T-helper 22 cell (primary cell): ENCODE measurements around the gene CTSV.
A peak's percentile ranks its signal among the peaks of the same experiment; 100 is the strongest.
"Not testable (repeated sequence)": the region's sequence is repeated elsewhere in the genome, so short reads cannot be mapped to it uniquely, and the experiment has no call there.

Experiments
- DNase-seq: peaks from one replicate; pipeline ENCODE4 v3.0.0-alpha.2; 2020; ENCODE audit warnings: low read depth

Gene CTSV

DNA sequence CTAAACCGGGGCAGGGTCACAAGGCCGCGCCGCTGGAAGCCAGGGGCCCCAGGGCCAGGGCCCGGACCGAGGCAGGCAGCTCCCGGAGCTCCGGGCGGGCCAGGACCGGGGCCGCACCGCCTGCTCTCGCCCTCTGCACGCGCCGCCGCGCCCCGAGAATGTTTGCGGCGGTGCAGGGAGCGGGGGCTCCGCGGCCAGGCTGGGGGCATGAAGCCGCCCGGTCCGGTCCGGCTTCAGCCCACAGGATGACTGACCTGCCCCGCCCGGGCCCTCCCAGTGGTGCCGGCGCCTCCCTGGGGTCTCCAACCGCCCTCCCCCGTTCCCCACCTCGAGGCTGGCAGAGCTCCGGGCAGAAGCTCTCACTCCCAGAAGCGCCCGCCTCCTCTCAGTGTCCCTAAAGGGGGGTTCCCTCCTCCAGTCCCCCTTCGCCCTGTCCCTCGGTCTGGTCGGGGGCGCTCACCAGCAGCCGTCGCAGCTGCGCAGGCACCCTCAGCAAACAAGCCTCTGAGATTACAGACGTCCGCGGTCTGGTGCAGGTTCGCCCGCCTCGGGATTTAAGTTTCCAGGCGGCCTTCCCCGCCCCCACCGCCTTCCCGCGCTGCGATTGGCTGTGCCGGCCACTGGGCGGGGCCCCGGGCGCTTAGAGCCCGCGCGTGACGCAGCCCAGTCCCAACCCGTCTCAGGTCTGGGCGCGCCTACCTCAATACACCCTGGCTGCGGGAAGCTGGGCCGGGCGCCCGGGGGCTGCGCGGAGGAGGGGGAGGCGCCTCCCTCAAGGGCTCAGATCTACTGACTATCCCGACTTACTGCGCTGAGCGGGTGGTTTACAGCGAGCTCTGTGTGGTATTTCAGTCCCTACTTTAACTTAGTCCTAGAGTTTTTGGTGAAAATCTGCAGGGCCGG, at the start of gene CTSV:
Gene CTSV, minus strand, starts transcription at position 532 of the 903 bp plus-strand sequence. CDS start 1,099 bp downstream, outside the sequence.
- DNase-seq = peak; percentile 46

DNA sequence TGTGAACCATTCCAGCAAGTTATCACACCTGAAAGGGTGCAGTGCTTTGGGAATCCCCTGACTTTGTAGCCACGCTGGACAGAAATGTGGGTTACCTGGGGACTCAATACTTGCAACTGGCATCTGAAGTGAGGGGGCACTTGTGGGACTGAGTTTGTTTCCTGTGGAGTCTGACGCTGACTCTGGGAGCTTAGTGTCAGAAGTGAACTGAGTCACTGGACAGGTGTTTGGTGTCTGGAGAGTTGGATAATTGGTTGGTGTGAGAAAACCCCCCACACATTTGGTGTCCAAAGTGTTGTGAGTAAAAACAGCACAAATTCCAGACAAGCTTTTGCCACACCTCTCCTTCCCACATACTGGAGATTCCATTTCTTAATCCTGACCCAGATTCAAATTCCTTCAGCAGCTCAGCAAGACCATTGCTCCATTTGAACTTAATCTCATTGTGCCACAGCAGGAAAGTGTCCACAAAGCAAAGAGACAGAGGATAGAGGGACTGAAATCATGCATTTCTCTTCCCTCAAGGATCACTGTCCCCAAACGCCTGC, 48.8 kb upstream of the CTSV start:
- DNase-seq = not testable (repeated sequence)

DNA sequence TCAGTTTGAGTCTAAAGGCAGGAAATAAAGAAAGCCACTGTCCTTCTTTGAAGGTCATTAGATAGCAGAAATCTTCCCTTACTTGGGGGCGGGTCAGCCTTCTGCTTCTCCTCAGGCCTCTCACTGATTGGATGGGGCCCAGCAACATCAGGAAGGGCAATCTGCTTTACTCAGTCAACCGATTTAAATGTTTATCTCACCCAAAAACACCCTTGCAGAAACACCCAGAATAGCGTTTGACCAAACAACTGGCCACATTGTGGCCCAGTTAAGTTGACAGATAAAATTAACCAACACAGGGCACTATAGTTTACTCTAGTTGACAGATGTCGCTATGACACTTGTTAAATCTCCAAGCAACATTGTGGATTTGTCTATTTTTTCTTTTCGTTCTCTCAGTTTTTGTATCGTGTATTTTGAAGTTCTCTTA, 45.6 kb upstream of the CTSV start:
- not testable (repeated sequence) for DNase-seq

DNA sequence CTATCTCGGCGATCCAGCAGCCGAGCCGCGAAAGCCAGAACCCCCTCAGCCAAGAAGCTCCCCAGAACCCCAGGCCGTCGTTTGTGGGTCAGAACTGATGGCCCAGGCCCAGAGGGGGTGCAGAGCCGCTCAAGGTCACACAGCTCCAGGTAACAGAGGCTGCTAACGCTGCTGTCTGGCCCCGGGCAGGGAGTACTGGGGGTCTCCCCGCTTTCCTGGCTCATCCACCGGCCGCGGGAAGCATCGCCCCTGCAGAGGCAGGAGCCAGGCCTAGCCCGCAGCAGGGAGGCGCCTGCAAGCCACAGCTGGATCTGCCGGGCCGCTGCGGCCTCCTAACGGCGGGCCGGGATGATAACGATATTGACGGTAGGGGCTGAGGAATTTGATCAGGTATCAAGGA, 39.4 kb upstream of the CTSV start:
- no peak for DNase-seq

DNA sequence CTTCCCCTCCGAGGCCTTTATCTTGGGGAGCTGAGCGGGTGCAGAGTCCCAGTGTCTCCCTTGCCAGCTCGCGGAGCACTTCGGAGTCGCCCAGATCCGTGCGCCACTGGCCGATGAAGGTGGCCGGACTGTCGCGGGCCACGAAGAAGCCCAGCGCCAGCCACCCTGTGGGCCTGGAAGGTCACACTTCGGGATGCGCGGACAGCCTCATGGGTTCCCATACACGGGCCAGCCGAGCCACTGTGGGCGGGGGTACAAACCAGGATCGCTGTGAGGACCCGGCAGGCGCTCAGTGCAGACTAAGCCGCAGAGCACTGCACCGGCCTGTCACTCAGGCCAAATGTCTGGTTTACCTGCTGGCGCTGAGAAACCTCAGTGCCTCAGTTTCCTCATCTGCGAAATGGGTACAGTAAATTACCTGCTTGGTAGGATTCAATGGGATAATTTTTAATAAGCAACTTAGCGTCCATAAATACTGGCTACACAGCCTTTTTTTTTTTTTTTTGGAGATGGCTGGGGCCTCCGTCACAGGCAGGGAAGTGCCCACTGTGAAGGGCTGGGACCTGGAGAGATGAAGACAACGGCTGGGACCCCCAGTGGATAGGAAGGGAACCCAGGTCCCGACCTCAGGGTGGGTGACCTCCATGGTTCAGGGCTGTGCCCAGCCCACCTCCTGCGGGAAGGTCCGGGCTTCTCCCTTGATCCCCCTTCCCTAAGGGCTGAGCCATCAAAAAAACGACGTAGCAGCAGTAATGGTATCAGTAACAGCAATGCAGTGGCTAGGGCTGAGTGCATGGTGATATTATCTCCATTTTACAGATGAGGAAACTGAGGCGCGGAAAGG, 38.7 kb upstream of the CTSV start:
- no peak for DNase-seq

DNA sequence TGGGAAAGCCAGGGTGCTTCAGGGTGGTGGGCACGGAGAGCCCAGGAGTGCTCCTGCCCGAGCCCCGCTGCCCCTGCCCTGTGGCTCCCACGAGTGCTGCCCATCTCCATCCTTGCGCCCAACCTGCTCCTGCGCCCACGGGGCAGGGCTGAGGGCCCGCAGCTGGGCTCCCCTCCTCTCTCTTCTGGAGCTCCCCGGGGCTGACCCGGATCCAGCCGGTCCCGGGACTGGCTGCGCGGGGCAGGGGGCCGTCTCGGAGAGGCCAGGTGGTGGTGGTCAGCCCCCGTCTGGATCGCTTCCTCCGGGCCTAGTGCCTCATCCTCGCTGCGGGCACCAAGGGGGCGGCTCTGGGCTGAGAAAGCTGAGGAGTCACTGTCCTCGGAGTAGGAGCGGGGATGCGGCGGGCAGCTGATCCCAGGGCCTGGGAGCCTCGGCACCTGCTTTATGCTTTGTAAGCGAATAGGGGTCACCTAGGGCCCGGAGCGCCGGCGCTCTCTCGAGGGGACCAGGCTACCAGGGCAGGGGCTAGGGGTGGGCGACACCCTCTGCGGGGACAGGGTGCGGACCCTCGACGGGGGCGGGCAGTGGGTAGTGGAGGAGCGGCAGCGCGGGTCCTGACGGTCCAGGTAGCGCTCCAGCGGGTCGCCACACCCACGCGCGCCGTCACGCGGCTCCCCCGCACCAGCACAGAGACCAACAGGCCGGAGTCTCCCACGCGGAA, 37.9 kb upstream of the CTSV start:
- not testable (repeated sequence) for DNase-seq

DNA sequence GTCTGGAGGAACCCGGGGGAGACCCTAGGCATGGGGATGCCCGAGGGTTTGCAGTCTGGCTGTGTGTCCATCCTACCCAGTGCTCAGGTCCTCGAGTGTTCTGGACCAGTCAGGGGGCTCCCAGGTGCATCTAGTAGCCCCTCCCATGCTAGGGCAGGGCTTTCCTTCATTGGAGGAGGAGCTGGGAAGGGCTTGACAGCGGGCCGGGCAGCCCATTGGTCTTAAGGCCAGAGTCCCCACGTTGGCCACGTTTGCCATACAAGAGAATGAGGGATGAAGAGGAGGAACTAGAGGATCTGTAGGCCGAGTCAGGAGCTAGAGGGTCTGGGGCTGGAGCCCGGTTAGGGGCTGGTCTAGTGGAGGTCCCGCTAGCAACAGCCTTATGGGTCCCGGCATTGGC, 37.3 kb upstream of the CTSV start:
- no peak for DNase-seq

DNA sequence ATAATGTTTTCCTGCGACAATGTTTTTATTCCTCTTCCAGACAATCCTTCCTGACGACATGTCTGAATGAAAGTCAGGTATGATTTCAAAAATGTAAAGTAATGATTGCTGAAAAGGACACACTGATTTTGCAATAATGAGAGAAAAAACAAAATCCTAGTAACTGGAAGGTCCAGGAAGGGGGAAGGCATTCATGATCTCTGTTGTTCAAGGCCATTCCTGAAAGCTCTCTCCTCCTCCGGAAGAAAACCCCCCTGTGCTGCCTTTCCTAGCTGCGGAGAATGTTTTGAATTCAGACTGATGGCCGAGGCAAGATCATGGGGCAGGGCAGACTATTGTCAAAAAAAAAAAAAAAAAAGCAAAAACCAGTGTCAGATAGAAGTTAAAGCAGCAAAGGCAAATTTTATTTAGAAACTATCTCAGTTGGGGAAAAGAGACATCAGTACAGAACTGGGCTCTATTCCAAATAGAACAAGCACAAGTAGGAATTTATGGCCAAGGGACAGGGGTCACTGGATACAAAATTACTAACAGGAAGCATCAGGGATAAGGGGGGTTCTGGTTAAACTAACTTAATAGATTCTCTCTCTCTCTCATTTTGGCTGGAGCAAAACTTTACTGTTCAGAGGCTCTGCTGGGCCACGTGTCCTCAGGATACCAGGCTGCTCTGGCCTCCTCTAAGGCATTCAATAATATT, 36.5 kb upstream of the CTSV start:
- DNase-seq = no peak

DNA sequence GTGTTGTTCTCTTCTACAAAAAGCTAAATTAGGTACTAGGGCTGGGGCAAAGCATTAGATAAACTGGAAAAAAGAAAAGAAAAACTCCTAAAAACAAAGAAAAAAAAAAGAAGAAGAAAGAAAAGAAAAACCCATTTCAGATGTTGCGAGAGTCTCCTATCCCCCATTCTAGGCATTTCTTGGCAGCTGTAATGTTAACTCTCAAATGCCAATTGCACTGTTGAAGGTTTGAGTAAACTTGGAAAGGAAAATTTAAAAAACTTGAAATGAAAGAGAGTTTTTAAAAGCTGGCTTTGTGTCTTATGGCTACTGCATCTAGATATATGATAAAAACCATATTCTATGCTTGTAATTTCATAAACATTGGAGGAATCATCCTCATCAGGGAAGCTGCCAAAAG, 34.6 kb upstream of the CTSV start:
- no peak for DNase-seq

DNA sequence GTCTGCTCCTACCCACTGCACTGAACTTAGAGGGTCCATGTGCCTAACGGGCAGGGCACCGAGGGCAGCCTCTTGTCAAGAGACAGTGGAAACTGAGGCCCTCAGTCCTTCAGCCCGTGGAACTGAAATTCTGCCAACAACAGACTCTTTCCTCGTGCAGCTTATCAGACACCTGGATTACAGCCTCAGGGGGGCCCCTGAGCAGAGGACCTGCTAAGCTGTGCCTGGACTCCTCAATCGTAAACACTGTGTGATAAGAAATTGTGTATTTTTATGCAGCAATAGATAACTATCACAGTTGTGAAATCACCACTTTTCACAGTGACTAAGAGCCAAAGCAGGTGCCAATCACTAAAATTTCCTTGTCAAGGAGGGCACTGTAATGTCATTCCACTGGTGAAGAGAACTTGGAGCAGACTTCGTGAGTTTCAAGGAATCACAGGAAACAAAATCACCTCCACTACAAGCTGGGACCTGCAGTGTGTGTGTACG, 33.4 kb upstream of the CTSV start:
- DNase-seq = no peak

DNA sequence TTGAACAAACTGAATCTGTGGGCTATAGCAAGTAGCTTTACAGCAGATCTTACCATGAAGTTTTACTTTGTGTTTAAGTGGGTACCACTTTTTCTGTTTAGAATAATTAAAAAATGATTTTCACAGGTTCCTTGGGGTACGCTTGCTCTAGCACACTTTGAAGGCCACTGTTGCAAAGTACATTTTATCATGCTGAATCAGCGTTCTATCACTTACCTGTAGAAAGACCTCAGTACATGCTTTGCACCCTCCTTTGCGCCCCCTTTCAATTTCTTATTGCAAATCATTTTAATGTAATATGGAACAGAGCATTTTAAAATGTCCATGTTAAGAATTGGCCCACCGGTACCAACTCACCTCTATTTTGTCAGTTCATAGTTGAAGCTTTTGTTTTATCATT, 31.4 kb upstream of the CTSV start:
- not testable (repeated sequence) for DNase-seq

DNA sequence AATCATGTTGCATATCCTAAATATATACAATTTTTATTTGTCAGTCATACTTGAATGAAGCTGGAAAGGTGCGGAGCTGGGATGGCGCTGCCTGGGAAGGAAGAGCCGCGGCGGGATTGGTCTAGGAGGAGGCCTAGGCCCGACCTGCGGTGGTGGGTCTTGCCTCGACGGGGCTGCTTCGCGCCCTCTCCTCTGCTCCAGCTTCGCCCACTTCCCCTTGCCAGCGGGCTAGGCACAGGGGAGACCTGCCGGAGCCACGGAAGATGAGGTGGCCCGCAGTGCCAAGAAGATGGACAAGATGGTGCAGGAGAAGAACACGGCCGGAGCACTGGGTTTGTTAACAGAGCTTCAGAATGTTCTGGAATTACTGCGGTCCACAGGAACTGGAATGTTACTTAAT, 28.5 kb upstream of the CTSV start:
- DNase-seq = no peak

DNA sequence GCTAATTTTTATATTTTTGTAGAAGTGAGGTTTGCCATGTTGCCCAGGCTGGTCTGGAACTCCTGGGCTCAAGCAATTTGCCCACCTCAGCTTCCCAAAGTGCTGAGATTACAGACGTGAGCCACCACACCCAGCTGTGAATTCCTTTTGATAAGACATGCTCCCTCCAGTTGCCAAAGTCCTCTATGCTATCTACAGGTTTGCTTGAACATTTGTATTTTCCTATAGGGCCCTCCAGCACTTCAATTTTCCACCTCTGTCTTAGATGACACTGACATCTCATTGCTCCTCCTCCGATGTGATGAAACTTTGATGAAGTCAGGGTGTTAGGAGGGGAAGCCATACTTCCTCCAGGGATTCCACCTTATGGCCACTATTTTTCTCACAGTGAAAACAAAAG, 25.2 kb upstream of the CTSV start:
- no peak for DNase-seq

DNA sequence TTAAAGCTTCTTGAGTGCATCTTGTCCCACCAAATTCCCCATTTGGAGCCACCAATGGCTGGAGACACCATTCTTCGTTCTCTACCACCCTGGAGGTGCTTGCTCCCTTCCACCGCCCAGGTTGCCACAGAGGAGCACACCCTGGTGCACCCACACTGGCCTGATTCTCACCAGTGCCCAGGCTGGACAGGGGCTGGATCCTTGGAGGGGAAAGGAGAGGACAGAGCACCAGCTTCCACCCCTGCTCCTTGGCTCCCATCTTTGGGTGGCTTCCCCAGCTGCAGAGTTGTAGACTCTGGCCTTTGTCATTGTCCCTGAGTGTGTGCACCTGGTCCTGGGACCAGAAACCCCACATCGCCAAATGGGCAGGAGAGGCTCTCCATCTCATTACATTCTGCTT, 21.9 kb upstream of the CTSV start:
- DNase-seq = no peak

DNA sequence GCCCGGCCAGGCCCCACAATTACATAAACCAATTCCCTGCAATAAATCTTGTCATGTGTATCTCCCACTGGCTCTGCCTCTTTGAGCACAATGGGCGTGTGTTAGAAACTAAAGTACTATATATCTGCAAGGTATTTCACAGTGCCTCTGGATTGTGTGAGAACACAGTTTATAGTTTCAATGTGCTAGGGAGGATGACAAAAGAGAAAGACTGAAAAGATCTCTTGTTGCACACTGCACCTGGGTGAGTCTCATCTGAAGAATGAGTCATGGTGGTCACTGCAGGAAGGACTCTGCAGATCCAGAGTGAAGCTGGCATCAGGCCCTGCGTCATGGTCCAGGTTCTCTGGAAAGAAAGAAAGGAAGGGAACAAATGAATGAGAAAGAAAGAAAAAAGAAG, 20.7 kb upstream of the CTSV start:
- no peak for DNase-seq

DNA sequence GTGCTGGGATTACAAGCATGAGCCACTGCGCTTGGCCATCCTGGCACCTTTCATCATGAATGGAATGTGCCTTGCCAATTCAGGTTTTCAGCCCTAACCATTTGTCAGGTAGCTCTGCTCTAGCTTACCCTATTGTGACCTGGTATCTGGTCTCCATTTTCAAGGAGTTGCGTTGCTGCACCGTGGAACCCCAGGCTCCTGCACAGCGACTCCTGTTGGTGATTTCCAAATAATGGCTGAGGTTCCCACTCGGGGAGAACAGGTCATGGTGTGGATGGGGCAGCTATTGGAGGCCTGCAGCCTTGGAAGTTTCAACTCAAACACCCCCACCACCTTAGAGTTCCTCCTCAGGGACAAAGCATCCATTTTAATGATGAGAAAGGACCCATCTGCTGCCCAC, 18.7 kb upstream of the CTSV start:
- DNase-seq = no peak

DNA sequence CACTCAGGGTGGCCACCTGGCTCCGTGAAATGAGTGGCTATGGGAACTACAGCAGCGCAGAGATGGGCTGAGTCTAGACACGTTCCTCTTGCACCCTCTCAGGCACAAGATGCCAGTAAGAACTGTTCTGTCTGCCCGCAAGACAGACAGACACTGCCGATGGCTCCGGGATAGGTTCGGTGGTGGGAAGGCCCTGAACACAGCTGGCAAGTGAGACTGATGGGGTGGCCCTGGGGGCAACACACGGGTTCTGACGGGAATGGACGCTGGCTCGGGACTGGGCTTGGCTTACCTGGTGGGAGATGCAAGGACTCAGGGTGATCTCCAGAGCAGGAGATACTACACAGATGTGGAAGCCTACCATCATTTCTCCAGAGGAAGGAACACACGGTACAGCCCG, 16.9 kb upstream of the CTSV start:
- not testable (repeated sequence) for DNase-seq

DNA sequence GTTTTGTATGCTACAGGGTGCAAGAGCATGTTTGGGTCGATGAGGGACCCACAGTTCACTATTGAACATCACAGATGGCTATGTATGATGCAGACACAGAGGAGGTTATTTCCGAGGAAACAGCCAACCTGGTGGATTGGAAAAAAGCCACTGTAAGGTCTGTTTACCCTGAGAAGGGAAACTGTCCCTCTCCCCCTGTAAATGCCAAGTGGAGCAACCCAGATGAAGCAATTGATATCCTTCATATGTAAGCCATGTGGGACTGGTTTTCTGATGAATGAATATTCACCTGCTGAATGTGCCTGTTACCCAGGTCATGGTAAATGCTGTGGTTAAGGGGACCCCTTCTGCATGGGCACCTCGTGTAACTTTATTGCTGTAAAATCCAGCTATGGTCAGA, 14.8 kb upstream of the CTSV start:
- no peak for DNase-seq

DNA sequence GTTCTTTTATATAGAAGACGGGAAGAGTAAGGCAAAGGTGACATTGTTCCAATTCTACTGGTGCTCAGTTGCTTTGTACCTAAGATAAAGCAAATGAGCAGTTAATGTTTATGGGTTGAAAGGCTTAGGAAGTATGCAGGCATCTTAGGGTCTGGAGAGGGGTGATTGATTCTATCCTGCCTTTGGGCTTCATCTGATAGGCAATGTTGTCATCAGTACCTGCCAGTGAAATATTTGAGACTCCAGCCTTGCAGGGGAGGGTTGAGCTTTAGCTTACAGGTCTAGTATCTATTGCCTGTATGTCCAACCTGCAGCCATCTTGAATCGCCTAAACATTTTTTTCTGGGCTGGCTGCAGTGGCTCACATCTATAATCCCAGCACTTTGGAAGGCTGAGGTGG, 13.8 kb upstream of the CTSV start:
- no peak for DNase-seq

DNA sequence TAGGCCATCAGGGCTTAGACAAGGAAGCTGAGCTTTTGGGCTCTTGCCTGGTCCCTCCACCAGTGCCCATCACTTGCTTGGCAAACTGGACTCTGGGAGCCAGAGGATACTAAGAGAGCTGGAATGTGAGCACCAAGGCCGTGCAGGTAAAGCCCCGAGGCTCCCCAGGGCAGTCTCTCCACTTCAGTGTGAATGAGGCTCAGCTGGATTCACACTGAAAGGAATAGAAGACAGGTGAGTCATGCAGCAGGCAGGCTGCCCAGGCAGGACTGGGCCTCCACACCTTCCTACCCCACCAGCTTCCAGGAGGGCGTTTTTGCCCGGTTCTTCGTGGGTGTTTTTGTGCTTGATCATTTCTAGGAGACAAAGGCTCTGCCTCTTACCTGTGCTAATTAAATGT, 7.3 kb upstream of the CTSV start:
- no peak for DNase-seq

DNA sequence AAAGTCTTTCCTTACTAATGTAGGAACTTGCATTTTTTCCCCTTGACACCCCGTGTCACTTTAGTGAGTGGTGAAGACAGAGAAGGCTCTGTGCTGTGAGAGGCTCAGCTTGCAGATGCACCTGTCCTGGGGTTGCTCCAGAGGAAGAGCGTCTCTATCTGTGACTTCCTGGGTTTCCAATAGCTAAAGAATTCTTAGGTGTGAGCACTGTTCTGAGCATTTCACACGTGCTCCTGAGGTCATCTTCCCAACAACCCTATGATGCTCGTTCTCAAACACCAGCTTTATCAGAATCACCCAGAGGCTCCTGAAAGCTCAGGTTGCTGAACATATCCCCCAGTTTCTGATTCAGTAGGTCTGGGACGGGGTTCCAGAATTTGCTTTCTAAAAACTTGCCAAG, 6.4 kb upstream of the CTSV start:
- DNase-seq = no peak
